HG03342 (cell line): ENCODE data around the gene HTR5A.
A peak's percentile ranks its signal among the peaks of the same experiment; 100 is the strongest.
"Not testable (repeated sequence)": the region's sequence is repeated elsewhere in the genome, so short reads cannot be mapped to it uniquely, and the experiment has no call there.

Experiments
- ATAC-seq: cut with Tn5 transposase; IDR thresholded peaks from one replicate; pipeline ENCODE4 v1.9.1; 2021; ENCODE audit warnings: mild to moderate bottlenecking, moderate library complexity; ENCODE audit not compliant: unreplicated experiment

HTR5A gene

DNA sequence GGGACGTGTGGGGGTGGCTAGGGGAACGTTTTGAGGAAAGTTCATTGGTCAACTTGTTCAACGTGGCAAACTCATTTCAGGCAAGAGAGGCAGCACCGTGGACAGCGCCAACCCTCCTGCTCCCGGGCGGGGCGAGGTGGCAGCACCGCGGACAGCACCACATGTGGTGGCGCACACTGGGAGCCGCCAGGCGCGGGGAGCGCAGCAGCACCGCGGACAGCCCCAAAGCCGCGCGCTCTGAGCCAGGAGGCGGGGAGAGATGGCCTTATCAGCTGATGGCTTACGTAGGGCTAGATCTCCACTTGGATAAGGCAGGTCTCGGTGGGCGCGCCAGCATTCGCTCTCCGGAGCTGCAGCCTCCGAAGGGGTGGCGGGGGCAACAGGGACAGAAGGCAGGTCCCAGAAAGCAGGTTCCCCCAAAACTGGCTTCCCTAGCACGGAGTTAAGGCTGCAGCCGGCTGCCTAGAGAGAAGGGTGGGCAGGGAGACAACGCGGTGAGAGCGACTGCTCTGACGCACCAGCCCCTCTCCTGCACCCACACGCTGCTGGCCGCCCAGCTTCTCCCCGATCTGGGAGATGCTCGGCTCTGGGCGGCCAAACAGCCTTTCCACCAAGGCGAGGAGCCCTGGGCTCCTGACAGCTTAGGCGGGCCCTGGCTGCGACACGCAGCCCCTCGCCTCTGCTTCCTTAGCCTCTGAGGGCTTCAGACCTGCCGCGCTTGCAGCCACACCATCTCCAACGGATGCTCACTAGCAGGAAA lies at the start of gene HTR5A:
Gene HTR5A, plus strand, starts transcription at position 333 of the 760 bp plus-strand sequence. CDS start 576 bp downstream, outside the sequence.
- ATAC-seq, result peak; percentile 97

DNA sequence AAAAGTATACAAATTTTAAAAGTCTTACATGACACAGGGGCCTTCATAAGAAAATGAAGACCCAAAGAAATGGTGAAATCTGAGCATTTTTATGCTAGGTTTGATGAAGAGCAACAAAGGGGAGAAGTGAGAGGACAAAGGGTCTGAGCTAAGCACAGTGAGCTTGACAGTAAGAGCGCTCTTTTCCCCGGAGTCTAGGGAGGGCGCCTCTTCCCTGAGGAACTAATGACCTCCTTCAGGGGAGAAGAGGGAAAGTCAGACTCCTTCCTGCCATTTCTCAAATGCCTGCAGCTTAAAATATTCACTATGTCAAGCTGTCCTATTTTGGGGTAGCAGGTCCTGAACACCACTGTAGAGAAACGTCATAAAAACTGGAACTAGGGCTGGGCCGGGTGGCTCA lies 49.1 kb upstream of the HTR5A start:
- ATAC-seq, result no peak

DNA sequence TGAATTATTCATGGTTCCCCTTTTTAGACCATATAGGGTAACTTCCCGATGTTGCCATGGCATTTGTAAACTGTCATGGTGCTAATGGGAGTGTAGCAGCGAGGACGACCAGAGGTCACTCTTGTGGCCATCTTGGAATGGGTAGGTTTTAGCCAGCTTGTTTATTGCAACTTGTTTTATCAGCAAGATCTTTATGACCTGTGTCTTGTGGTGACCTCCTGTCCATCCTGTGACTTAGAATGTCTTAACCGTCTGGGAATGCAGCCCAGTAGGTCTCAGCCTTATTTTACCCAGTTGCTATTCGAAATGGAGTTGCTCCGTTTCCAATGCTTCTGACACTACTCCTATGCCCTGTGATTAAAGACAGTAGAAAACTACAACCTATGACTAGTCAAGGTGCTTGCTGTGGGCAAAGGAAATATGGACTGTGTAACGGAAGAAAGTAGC lies 48.4 kb upstream of the HTR5A start:
- no peak for ATAC-seq

- ATAC-seq, result no peak
Observed at GRCh38 chr7:155027879-155028278, 42.2 kb upstream of the HTR5A start.

DNA sequence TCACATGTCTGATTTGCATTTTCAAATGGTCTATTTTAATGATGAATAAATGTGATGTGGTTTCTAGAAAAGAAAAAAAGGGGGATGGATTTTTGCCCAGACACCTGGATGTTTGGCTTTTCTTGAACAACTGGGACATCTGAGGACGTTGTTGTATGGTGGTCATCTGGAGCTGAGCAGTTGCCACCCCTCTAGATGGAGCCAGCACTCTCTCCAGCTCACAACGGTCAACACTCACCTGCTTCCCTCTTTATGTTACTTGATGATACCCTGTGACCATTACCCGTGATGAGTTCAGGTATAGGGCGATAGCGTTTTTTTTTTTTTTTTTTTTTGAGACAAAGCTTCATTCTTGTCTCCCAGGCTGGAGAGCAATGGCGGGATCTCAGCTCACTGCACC lies 37.1 kb upstream of the HTR5A start:
- ATAC-seq, result no peak

- ATAC-seq, result not testable (repeated sequence)
Observed at GRCh38 chr7:155034495-155034894, 35.6 kb upstream of the HTR5A start.

- no peak for ATAC-seq
Observed at GRCh38 chr7:155038335-155038734, 31.8 kb upstream of the HTR5A start.

- no peak for ATAC-seq
Observed at GRCh38 chr7:155043756-155044155, 26.4 kb upstream of the HTR5A start.

DNA sequence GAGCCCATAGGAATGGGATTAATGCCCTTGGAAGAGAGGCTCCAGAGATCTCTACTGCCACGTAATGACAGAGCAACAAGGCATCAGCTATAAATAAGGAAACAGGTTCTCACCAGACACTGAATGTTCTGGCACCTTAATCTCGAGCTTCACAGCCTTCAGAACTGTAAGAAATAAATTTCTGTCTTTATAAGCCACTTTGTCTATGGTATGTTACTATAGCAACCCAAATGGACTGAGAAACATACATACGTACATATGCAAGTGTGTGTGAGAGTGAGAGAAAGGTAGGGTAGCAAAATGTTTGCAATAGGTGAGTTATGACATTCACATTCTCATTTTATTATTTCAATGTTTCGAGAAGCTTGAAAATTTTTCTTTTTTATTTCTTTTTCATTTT lies 22.1 kb upstream of the HTR5A start:
- ATAC-seq, result no peak

- ATAC-seq, result no peak
Observed at GRCh38 chr7:155051355-155051754, 18.8 kb upstream of the HTR5A start.

DNA sequence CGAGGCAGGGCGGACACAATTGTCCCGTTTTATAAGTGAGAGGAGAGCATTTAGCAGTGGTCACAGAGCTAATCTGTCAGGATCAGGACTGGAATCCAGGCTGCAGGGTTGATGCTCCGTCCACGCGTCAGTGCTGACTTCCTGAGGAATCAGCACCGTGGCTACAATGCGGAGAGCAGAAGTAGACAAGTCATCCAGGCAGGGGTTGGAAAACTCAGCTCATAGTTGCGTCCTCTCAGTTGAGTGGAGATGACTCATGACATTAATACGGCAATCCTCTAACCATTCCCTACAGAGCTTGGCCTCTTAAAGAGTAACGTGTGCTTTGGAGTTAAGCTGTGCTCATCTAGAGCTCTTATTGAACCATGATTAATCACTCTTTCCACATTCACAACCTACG lies 17.1 kb upstream of the HTR5A start:
- ATAC-seq, result no peak

DNA sequence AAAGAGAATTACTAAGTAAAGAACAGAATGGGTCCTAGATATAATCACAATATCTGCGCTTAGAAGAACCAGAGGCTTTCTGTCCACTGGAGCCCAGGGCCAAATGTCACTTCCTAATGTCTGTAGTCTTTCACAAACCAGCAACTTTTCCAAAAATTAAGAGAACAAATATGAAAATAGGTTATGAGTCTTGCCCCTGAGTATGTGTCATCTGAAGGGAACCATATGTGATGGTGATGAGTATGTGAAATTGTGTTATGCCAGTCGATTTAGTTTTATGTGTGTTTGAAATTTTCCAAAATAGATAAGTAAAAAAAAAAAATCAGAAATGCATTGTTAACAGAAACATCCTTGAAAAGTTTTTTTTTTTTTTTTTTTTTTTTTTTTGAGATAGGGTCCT lies 15.4 kb upstream of the HTR5A start:
- ATAC-seq, result no peak

DNA sequence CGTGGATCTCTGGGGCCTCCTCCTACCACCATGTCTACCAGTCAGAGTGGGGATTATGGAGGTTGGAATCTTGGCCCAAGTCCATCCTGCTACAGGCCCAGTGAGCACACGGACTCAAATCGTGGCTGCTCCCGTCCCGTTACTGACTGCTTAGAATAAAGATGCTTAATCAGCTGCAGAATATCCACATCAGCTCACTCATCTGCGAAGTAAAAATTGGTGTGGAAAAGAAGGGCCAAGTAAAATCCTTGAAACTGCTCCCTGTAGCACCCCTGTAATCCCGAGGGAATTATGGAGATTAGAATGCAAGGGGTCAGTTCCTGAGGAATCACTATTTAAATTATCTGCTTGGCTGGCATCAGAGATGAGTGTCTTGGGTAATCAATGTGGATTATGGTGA lies 13.0 kb upstream of the HTR5A start:
- no peak for ATAC-seq

GRCh38 chr7:155058896-155059295 lies 11.2 kb upstream of the HTR5A start:
- ATAC-seq, result no peak

GRCh38 chr7:155059703-155060102 lies 10.4 kb upstream of the HTR5A start:
- ATAC-seq, result no peak

DNA sequence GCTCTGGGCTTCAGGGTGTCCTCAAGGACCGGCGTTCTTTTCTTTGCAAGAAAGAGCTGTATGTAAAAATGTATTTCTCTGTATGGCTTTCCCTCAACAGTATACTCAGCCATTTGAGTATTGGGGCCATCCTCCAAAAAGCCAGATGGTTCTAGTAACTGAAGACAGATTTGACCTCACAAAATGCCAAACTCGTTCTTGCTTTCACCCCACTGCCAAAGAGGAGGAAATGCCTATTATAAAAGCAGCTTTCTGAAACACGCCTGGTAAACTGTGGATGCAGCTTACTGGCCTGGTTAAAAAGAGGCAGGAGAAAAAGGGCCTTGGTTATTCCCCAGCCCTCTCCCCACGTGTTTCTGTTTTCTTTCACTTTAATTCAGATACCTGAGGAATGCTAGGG lies 7.7 kb upstream of the HTR5A start:
- no peak for ATAC-seq

DNA sequence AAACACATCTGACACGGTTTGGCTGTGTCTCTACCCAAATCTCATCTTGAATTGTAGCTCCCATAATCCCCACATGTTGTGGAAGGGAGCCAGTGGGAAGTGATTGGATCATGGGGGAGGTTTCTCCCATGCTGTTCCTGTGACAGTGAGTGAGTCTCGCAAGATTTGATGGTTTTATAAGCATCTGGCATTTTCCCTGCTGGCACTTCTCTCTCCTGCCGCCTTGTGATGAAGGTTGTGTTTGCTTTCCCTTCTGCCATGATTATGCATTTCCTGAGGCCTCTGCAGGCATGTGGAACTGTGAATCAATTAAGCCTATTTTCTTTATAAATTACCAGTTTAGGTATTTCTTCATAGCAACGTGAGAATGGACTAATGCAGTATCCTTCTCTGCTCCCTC lies 5.9 kb upstream of the HTR5A start:
- no peak for ATAC-seq

DNA sequence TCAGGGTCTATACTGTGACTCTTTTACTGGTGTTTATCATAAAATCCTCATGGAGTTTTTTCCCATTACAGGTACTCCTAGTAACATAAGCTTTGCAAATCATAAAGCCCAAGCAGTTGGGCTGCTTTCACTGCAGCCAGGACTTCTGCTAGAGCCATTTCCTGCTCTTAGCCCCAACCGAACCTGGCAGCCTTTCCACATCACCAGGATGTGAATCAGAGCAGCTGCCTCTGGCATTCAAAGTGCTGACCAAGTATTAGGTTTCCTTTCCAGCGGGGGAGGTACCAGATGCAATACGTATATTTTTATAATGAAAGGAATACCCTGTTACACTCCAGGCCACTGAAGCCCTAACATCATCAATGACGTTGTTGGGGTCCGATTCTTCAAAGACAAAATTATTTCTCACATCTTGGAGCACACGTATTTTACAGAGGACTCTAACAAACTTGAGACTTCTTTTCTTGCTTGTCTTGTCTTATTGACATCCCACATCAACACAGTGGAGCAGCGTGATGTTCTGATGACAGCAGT lies 3.6 kb upstream of the HTR5A start:
- no peak for ATAC-seq

- ATAC-seq, result no peak
Observed at GRCh38 chr7:155071121-155071651, 1.1 kb downstream of the HTR5A start.

GRCh38 chr7:155071916-155072571 lies 1.9 kb downstream of the HTR5A start:
- no peak for ATAC-seq

DNA sequence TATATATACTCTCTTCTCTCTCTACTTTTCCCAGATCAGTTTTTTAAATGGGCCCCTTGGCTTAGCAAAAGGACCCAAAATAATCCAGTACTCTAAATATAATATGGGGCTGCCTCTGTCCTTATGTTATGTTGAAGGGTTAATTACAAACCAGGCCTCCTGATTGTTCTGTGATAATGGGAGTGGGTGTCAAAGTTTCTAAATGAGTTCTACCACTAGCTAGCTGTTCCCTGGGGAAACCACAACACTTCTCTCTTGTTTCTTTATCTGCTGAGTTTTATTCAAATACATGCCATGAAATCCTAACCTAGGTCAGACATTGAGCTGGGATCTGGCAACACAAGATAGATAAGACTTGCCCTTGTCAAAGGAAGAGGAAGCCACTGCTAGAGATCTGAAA lies 3.8 kb downstream of the HTR5A start:
- no peak for ATAC-seq

DNA sequence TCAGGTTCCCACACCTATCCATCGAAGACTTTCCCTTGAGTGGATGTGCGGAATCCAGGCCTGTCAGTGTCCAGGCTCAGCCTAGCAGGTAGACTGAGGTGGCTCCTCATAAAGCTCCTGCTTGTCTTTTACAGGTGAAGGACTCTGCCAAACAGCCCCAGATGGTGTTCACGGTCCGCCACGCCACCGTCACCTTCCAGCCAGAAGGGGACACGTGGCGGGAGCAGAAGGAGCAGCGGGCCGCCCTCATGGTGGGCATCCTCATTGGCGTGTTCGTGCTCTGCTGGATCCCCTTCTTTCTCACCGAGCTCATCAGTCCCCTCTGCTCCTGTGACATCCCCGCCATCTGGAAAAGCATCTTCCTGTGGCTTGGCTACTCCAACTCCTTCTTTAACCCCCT lies 13.9 kb downstream of the HTR5A start:
- ATAC-seq, result no peak
